ENCODE measurements around the gene MOB1B.

- TF ChIP-seq, protein P1, sequence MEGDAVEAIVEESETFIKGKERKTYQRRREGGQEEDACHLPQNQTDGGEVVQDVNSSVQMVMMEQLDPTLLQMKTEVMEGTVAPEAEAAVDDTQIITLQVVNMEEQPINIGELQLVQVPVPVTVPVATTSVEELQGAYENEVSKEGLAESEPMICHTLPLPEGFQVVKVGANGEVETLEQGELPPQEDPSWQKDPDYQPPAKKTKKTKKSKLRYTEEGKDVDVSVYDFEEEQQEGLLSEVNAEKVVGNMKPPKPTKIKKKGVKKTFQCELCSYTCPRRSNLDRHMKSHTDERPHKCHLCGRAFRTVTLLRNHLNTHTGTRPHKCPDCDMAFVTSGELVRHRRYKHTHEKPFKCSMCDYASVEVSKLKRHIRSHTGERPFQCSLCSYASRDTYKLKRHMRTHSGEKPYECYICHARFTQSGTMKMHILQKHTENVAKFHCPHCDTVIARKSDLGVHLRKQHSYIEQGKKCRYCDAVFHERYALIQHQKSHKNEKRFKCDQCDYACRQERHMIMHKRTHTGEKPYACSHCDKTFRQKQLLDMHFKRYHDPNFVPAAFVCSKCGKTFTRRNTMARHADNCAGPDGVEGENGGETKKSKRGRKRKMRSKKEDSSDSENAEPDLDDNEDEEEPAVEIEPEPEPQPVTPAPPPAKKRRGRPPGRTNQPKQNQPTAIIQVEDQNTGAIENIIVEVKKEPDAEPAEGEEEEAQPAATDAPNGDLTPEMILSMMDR (IDR thresholded peaks at IDR 0.05): no peak
- no peak for TF ChIP-seq POLR2A (IDR thresholded peaks at IDR 0.05)
These were observed 33.4 kb upstream of the MOB1B start for GRCh38 chr4:70868778-70869177.

Measured in vagina (tissue), 2 donors.